K562 (cell line): Measurements from ENCODE around the gene MRFAP1. TPM values are rescaled to one million over a fixed set of nuclear protein-coding genes. Genes with fewer than 3 reads are reported as not detected.
A peak's percentile ranks its signal among the peaks of the same experiment; 100 is the strongest.

ENCODE experiments used
- BDP1 ChIP-seq: IDR thresholded peaks from 3 replicates; pipeline ENCODE4 v1.6.1; 2011; ENCODE audit not compliant: insufficient read length, insufficient read depth
- CBX2 ChIP-seq: fragments of 200-600 bp; sonication (generic); IDR thresholded peaks from one replicate; pipeline ENCODE4 v1.6.1; 2012; ENCODE audit warnings: mild to moderate bottlenecking, low read length, inconsistent platforms; ENCODE audit not compliant: insufficient read depth, poor library complexity, severe bottlenecking
- EHMT2 ChIP-seq: fragments of 450-650 bp; IDR thresholded peaks from 2 replicates; pipeline ENCODE4 v1.6.1; 2018; ENCODE audit warnings: antibody characterized with exemption
- FOS ChIP-seq: IDR thresholded peaks from 3 replicates; pipeline ENCODE4 v1.6.1; 2011; ENCODE audit not compliant: insufficient read length; ENCODE audit errors: extremely low read depth
- FOXJ3 ChIP-seq: sonication (generic); formaldehyde crosslinking; IDR thresholded peaks from 2 replicates; pipeline ENCODE4 v1.4.0; 2020; ENCODE audit warnings: mild to moderate bottlenecking, missing genetic modification reagents
- KLF13 ChIP-seq: fragments of 450-650 bp; IDR thresholded peaks from 2 replicates; pipeline ENCODE4 v1.6.1; 2016; ENCODE audit warnings: missing genetic modification characterization, low read depth, mild to moderate bottlenecking, missing compliant biosample characterization, moderate library complexity, borderline replicate concordance
- NCOR1 ChIP-seq: fragments of 450-650 bp; IDR thresholded peaks from 2 replicates; pipeline ENCODE4 v1.6.1; 2016; ENCODE audit warnings: mild to moderate bottlenecking, moderate library complexity
- NFE2 ChIP-seq: IDR thresholded peaks from 2 replicates; pipeline ENCODE4 v1.6.1; 2014; ENCODE audit warnings: antibody characterized with exemption, low read depth
- PYGO2 ChIP-seq: fragments of 450-650 bp; IDR thresholded peaks from 2 replicates; pipeline ENCODE4 v1.6.1; 2016; ENCODE audit warnings: mild to moderate bottlenecking, missing genetic modification characterization, moderate library complexity, missing compliant biosample characterization
- RBM25 ChIP-seq: fragments of 200-400 bp; formaldehyde crosslinking; IDR thresholded peaks from 2 replicates; pipeline ENCODE4 v1.6.1; 2018; ENCODE audit warnings: low read length, low read depth, moderate library complexity; ENCODE audit not compliant: severe bottlenecking
- SAFB2 ChIP-seq: fragments of 200-400 bp; formaldehyde crosslinking; IDR thresholded peaks from 2 replicates; pipeline ENCODE4 v1.6.1; 2018; ENCODE audit warnings: borderline replicate concordance, low read length, low read depth, moderate library complexity; ENCODE audit not compliant: severe bottlenecking
- SUPT5H ChIP-seq: fragments of 450-650 bp; IDR thresholded peaks from 2 replicates; pipeline ENCODE4 v1.6.1; 2016
- TCF7 ChIP-seq: sonication (generic); IDR thresholded peaks from 2 replicates; pipeline ENCODE4 v1.6.1; 2016; ENCODE audit warnings: antibody characterized with exemption, borderline replicate concordance
- U2AF2 ChIP-seq: fragments of 200-400 bp; formaldehyde crosslinking; optimal IDR thresholded peaks from 2 replicates; pipeline ENCODE3; 2017; ENCODE audit warnings: low read depth, mild to moderate bottlenecking, low read length
- ZEB2 ChIP-seq: fragments of 450-650 bp; IDR thresholded peaks from 2 replicates; pipeline ENCODE4 v1.6.1; 2016
- ZNF121 ChIP-seq: sonication (generic); formaldehyde crosslinking; conservative IDR thresholded peaks from 2 replicates; pipeline ENCODE4 v1.8.0; 2022; ENCODE audit warnings: missing genetic modification reagents
- ZNF232 ChIP-seq: sonication (generic); formaldehyde crosslinking; IDR thresholded peaks from 2 replicates; pipeline ENCODE4 v1.8.0; 2022; ENCODE audit warnings: mild to moderate bottlenecking, missing genetic modification reagents
- ZNF239 ChIP-seq: fragments of 250-450 bp; sonication (Bioruptor Pico); IDR thresholded peaks from 2 replicates; pipeline ENCODE4 v1.4.0; 2020; ENCODE audit warnings: mild to moderate bottlenecking
- ZNF444 ChIP-seq: fragments of 250-450 bp; sonication (Bioruptor Pico); IDR thresholded peaks from 2 replicates; pipeline ENCODE4 v1.4.0; 2020; ENCODE audit warnings: mild to moderate bottlenecking, moderate library complexity
- polyA plus RNA-seq, 8 experiments: library from polyadenylated mRNA; depleted of rRNA in 4 of 8; stranded (reverse) in 5 of 8; unstranded in 3 of 8; fragments of >200 nt; fragmentation: Nextera tagmentation in 2 of 8; fragmentation: Illumina TruSeq in 1 of 8; extraction: Ambion mirVana in 2 of 8; extraction: Trizol in 1 of 8; gene quantifications; 2 replicates each; pipeline versions ENCODE4 v1.2.1 to v1.2.3, GENCODE V29; 2011 to 2014; ENCODE audit warnings: inconsistent platforms in 1 of 8, missing spikeins in 1 of 8
- total RNA-seq, 7 experiments: library from RNA; depleted of rRNA in 6 of 7; stranded (reverse); fragments of >200 nt in 6 of 7; fragmentation: Illumina TruSeq in 2 of 7; extraction: Trizol in 2 of 7; gene quantifications; 2 replicates each; pipeline versions ENCODE4 v1.2.1 to v1.2.3, GENCODE V29; 2011 to 2021; ENCODE audit warnings: low replicate concordance in 1 of 7
- TF ChIP-seq, protein P1 (sequence below): fragments of 250-450 bp; sonication (Bioruptor Pico); IDR thresholded peaks from 2 replicates; pipeline ENCODE4 v1.4.0; 2020; ENCODE audit warnings: mild to moderate bottlenecking, moderate library complexity
- TF ChIP-seq, protein P2 (sequence below): sonication (generic); formaldehyde crosslinking; IDR thresholded peaks from 2 replicates; pipeline ENCODE4 v1.8.0; 2023; ENCODE audit warnings: mild to moderate bottlenecking, missing genetic modification reagents
- TF ChIP-seq, protein P3 (sequence below): fragments of 450-650 bp; IDR thresholded peaks from 2 replicates; pipeline ENCODE4 v1.6.1; 2017; ENCODE audit warnings: antibody characterized with exemption
- TF ChIP-seq, protein P4 (sequence below): sonication (generic); formaldehyde crosslinking; IDR thresholded peaks from 2 replicates; pipeline ENCODE4 v1.8.1; 2023; ENCODE audit warnings: mild to moderate bottlenecking, missing genetic modification reagents

MRFAP1 gene
- total and polyA plus RNA-seq, 9 of the 15 experiments (the other 6 are each of a cell fraction or from before 2014, with no cell fraction given), result 46.0 to 270 (median 151) TPM

DNA sequence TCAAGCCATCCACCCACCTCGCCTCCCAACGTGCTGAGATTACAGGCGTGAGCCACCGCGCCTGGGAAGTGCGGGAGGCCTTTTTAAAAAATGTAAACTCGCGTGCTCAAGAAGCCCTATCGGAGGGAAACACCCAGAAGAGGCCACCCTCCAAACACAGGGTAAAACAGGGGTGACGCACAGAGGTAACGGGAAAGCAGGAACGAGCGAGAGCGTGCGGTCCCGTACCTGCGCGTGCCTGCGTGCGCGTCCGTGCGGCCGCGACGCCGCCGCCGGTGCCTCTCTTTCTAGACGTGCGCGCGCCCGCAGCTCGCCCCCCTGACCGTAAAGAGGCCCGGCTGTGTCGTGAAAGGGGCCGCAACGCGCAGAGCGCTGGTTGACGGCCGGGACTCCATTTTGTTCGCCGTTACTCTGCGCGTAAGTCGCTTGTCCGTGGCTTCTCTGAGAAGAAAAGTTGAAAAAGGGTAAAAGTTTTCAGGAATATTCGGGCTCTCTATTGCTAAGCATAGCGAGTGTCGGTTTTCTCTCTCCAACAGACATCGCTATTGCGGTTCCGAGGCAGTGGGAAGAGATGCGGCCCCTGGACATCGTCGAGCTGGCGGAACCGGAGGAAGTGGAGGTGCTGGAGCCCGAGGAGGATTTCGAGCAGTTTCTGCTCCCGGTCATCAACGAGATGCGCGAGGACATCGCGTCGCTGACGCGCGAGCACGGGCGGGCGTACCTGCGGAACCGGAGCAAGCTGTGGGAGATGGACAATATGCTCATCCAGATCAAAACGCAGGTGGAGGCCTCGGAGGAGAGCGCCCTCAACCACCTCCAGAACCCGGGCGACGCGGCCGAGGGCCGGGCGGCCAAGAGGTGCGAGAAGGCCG is at the start of gene MRFAP1 (continued):
- TF ChIP-seq NFE2 (no peak), ZNF444 (CRISPR knock-in tag) (no peak), KLF13 (tag) (peak; percentile 44; the same call in 1 of the 2 replicates), RBM25 (no peak), ZNF121 (CRISPR knock-in tag) (no peak), FOXJ3 (no peak), U2AF2 (no peak), TCF7 (0 out of 2 replicates have a peak, but pooled peaks have one; percentile 63), BDP1 (no peak), NCOR1 (no peak), CBX2 (no peak), EHMT2 (no peak), PYGO2 (tag) (no peak), ZNF239 (CRISPR knock-in tag) (no peak), ZNF232 (CRISPR knock-in tag) (no peak), FOS (peak; percentile 24), SUPT5H (peak; percentile 92), ZEB2 (peak; percentile 29; the same call in 1 of the 2 replicates), SAFB2 (no peak)
- TF ChIP-seq, protein P1, sequence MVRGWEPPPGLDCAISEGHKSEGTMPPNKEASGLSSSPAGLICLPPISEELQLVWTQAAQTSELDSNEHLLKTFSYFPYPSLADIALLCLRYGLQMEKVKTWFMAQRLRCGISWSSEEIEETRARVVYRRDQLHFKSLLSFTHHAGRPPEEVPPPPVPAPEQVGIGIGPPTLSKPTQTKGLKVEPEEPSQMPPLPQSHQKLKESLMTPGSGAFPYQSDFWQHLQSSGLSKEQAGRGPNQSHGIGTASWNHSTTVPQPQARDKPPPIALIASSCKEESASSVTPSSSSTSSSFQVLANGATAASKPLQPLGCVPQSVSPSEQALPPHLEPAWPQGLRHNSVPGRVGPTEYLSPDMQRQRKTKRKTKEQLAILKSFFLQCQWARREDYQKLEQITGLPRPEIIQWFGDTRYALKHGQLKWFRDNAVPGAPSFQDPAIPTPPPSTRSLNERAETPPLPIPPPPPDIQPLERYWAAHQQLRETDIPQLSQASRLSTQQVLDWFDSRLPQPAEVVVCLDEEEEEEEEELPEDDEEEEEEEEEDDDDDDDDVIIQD (CRISPR knock-in tag), result no peak
- TF ChIP-seq, protein P2, sequence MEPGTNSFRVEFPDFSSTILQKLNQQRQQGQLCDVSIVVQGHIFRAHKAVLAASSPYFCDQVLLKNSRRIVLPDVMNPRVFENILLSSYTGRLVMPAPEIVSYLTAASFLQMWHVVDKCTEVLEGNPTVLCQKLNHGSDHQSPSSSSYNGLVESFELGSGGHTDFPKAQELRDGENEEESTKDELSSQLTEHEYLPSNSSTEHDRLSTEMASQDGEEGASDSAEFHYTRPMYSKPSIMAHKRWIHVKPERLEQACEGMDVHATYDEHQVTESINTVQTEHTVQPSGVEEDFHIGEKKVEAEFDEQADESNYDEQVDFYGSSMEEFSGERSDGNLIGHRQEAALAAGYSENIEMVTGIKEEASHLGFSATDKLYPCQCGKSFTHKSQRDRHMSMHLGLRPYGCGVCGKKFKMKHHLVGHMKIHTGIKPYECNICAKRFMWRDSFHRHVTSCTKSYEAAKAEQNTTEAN, result no peak
- TF ChIP-seq, protein P3, sequence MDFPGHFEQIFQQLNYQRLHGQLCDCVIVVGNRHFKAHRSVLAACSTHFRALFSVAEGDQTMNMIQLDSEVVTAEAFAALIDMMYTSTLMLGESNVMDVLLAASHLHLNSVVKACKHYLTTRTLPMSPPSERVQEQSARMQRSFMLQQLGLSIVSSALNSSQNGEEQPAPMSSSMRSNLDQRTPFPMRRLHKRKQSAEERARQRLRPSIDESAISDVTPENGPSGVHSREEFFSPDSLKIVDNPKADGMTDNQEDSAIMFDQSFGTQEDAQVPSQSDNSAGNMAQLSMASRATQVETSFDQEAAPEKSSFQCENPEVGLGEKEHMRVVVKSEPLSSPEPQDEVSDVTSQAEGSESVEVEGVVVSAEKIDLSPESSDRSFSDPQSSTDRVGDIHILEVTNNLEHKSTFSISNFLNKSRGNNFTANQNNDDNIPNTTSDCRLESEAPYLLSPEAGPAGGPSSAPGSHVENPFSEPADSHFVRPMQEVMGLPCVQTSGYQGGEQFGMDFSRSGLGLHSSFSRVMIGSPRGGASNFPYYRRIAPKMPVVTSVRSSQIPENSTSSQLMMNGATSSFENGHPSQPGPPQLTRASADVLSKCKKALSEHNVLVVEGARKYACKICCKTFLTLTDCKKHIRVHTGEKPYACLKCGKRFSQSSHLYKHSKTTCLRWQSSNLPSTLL, result no peak
- TF ChIP-seq, protein P4, sequence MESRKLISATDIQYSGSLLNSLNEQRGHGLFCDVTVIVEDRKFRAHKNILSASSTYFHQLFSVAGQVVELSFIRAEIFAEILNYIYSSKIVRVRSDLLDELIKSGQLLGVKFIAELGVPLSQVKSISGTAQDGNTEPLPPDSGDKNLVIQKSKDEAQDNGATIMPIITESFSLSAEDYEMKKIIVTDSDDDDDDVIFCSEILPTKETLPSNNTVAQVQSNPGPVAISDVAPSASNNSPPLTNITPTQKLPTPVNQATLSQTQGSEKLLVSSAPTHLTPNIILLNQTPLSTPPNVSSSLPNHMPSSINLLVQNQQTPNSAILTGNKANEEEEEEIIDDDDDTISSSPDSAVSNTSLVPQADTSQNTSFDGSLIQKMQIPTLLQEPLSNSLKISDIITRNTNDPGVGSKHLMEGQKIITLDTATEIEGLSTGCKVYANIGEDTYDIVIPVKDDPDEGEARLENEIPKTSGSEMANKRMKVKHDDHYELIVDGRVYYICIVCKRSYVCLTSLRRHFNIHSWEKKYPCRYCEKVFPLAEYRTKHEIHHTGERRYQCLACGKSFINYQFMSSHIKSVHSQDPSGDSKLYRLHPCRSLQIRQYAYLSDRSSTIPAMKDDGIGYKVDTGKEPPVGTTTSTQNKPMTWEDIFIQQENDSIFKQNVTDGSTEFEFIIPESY (CRISPR knock-in tag), result 0 out of 2 replicates have a peak, but pooled peaks have one; percentile 30
